Measurements from ENCODE around the gene RAMACL. TPM values are rescaled to one million over a fixed set of nuclear protein-coding genes. Genes with fewer than 3 reads are reported as not detected.
"Not testable (repeated sequence)": the region's sequence is repeated elsewhere in the genome, so short reads cannot be mapped to it uniquely, and the experiment has no call there.

Gene RAMACL
- total and polyA plus RNA-seq, 12 donors = 0.20 to 2.4 (median 0.63) TPM

DNA sequence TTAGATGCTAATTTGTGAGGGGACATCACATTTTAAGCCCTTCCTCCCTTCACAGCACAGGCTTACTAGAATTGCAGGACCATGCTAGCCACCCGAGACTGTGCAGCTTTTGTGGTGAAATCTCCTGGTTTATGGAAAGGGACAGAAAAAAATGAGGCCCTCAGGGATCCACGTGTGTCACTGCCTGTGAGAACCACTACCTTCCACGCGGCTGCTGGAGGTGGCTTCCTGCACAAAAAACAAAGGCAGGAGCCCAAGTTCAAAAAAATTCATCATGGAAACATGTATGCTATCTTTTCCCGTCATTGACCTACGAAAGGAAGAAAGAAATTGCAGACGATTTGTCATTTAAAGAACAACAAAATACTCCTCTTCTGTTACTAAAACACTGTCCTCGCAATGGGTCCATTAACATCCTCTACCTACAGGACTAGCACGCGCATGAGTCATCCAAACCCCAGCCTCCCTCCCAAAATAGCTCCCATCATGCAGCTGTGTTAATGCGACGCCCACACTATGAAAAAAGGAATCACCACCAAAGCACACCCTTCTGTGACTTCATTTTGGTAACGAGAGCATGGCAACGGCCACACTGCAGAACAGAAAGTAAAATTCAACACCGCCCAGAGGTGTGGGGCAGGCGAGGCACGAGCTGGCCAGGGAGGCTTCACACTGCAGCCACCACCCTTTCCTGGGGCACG is 45.7 kb downstream of the RAMACL start:
- intact Hi-C loops (cut with DNase I) = loop anchor here in 2 of 10 donors (5.0 to 10.0 kb wide), 2 partner anchors 46 to 87 kb away; partner anchors contain the start of gene RPS6KA2 (in 1 of the 2)
- ATAC-seq (peak; percentile 61 to 91 (median 81)), DNase-seq (peak in 1 of 2 donors; percentile 54)
- 60 to 67% methylated on average over 18 of the region's 18 CpGs for WGBS, 2 donors
- H3K4me3 ChIP-seq = peak overlapping the region in 6 of 10 donors; percentile 25 to 38 (median 29)
- H3K36me3 ChIP-seq = peaks cover 0 to 39% (median 20%) of the 10 kb centered on the region in 9 donors
- no peaks in the 10 kb centered on the region for H3K9me3 ChIP-seq
- H3K27me3 ChIP-seq = no peaks in the 10 kb centered on the region
- peaks cover 0 to 39% (median 25%) of the 10 kb centered on the region in 9 donors for H3K4me1 ChIP-seq
- TF ChIP-seq, protein P1, sequence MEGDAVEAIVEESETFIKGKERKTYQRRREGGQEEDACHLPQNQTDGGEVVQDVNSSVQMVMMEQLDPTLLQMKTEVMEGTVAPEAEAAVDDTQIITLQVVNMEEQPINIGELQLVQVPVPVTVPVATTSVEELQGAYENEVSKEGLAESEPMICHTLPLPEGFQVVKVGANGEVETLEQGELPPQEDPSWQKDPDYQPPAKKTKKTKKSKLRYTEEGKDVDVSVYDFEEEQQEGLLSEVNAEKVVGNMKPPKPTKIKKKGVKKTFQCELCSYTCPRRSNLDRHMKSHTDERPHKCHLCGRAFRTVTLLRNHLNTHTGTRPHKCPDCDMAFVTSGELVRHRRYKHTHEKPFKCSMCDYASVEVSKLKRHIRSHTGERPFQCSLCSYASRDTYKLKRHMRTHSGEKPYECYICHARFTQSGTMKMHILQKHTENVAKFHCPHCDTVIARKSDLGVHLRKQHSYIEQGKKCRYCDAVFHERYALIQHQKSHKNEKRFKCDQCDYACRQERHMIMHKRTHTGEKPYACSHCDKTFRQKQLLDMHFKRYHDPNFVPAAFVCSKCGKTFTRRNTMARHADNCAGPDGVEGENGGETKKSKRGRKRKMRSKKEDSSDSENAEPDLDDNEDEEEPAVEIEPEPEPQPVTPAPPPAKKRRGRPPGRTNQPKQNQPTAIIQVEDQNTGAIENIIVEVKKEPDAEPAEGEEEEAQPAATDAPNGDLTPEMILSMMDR (IDR thresholded peaks at IDR 0.05) = no peak
- H3K27ac ChIP-seq = peak overlapping the region; percentile 24 to 77 (median 59)

DNA sequence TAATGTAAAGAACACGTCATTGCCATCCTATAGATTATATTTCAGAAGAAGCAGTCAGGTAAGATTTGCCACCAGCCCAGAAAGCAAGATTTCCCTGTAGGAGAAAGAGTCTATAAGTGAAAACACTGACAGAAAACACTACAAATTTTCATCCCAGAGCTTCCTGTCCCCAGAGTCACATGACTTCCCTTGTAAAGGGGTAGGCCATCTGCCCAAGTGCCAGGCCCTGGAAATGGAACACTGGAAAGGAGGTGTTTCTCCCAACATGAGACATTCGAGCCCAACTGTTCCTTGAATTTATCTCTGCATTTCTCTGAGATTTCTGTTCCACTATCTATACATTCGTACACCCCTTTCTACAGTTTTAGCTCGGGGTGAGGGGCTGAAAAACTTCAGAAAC is 46.9 kb downstream of the RAMACL start:
- Histone ChIP-seq H3K4me3 (no peak overlapping the region), H3K9me3 (no peaks in the 10 kb centered on the region), H3K27me3 (no peaks in the 10 kb centered on the region), H3K4me1 (peaks cover 0 to 39% (median 25%) of the 10 kb centered on the region in 9 donors), H3K27ac (peak overlapping the region in 1 of 10 donors; percentile 67), H3K36me3 (peaks cover 0 to 42% (median 22%) of the 10 kb centered on the region in 9 donors)
- intact Hi-C loops (cut with DNase I) = no loop called here
- TF ChIP-seq, protein P1 (IDR thresholded peaks at IDR 0.05) = no peak
- DNase-seq (no peak), ATAC-seq (no peak)
- WGBS, 2 donors = 88 to 92% methylated on average over 4 of the region's 4 CpGs

DNA sequence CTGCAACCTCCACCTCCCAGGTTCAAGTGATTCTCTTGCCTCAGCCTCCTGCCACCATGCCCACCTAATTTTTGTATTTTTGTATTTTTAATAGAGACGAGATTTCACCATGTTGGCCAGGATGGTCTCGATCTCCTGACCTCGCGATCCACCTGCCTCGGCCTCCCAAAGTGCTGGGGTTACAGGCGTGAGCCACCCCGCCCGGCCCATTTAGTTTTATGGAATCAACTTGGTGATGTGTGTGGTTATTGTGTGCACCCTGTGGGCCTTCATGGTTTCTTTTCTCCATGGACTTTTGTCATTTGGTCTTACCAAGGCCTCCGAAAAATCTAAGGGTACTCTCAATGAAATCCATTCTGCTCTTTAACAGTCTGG is 47.5 kb downstream of the RAMACL start:
- peaks cover 0 to 39% (median 25%) of the 10 kb centered on the region in 9 donors for H3K4me1 ChIP-seq
- H3K4me3 ChIP-seq; H3K9me3 ChIP-seq; H3K27me3 ChIP-seq; H3K27ac ChIP-seq; DNase-seq; intact Hi-C loops (cut with DNase I); ATAC-seq: not testable (repeated sequence)
- 98% methylated on average over 9 of the region's 9 CpGs for WGBS, 2 donors
- H3K36me3 ChIP-seq = peaks cover 0 to 48% (median 22%) of the 10 kb centered on the region in 9 donors

DNA sequence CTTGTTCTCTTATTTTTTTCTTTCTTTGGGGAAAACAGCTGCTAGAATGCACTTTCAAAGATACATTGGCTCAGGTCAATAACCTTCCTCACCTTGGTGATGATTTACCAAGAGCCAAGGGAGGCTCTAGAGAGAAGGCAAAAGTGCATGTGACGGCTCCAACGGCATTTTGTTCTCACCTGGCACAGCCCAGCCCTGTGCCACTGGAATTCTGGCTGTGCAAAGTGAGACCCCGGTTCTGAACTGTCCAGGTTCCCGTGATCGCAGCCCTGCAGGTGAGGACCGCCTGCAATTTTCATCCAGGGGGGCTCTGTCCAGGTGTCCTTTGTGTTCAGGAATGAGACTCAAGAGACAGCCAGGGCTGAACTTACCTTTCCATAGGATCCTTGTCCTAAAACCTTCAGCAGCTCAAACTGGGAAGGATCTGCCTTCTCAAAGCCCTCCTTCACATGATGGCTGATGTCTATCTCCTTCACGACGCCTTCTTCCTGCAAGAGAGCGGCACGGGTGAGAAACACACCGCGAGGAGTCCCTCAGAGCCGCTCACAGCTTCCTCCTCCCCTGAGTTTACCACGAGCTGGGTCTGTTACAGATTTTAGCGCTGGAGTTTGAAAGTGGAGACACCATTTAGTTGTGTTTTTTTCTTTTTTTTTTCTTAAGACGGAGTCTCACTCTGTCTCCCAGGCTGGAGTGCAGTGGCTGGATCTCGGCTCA is 48.0 kb downstream of the RAMACL start:
- intact Hi-C loops (cut with DNase I) = no loop called here
- Histone ChIP-seq H3K27ac (no peak overlapping the region), H3K4me1 (peaks cover 0 to 39% (median 25%) of the 10 kb centered on the region in 9 donors), H3K4me3 (no peak overlapping the region), H3K27me3 (no peaks in the 10 kb centered on the region), H3K36me3 (peaks cover 0 to 50% (median 22%) of the 10 kb centered on the region in 9 donors), H3K9me3 (no peaks in the 10 kb centered on the region)
- DNase-seq (no peak), ATAC-seq (no peak)
- WGBS, 2 donors = 91 to 92% methylated on average over 17 of the region's 17 CpGs
- TF ChIP-seq, protein P1 (IDR thresholded peaks at IDR 0.05) = no peak

Measured in heart right ventricle (tissue), 16 donors.